IPS-NIHi7 (cell line): ENCODE results near the gene RNASEH2A.

Experiments
- DNase-seq: peaks from one replicate; pipeline ENCODE4 v3.0.0; 2012; ENCODE audit warnings: mixed read lengths; ENCODE audit errors: extremely low spot score

The RNASEH2A gene

GRCh38 chr19:12859546-12859945 is 53.2 kb downstream of the RNASEH2A start:
- DNase-seq = no peak
